Measurements from ENCODE around the gene OR2AG1. TPM values are rescaled to one million over a fixed set of nuclear protein-coding genes. Genes with fewer than 3 reads are reported as not detected.

Gene OR2AG1
- total RNA-seq (not detected), polyA plus RNA-seq (not detected), total RNA-seq (not detected)

GRCh38 chr11:6782720-6783119 lies at the start of gene OR2AG1:
Gene OR2AG1 (plus strand): TSS chr11:6783020. CDS start chr11:6785038, 2,018 bp downstream.
- Histone ChIP-seq H3K36me3 (ENCODE audit: control insufficient read depth in 2 of 3, insufficient read depth in 3 of 3, low read length in 3 of 3) (no peaks in the 10 kb centered on the region), H3K4me1 (ENCODE audit: control insufficient read depth in 2 of 2, insufficient read depth in 2 of 2, low read length in 2 of 2) (no peaks in the 10 kb centered on the region), H3K27me3 (ENCODE audit: control insufficient read depth in 2 of 2, insufficient read depth in 2 of 2, low read length in 2 of 2) (no peaks in the 10 kb centered on the region), H3K4me3 (ENCODE audit: low read length) (no peak within 1 kb of the TSS), H3K27ac (ENCODE audit: low read depth, low read length) (no peak within 1 kb of the TSS), H3K9me3 (ENCODE audit: control insufficient read depth in 2 of 3, low read length in 3 of 3) (no peaks in the 10 kb centered on the region)
- H3K9me3 Mint-ChIP-seq: peaks cover 0 to 1% (median 0%) of the 10 kb centered on the region in 11 donors
- POLR2A ChIA-PET: no interaction called here
- H3K36me3 Mint-ChIP-seq: no peaks in the 10 kb centered on the region
- no peaks in the 10 kb centered on the region for H3K4me1 Mint-ChIP-seq
- CTCF ChIA-PET: interaction anchor here (0.7 kb wide), 1 partner anchor 339 kb away, joined by 3 read pairs; no protein-coding TSS in a partner anchor
- H3K4me3 Mint-ChIP-seq: no peak within 1 kb of the TSS
- intact Hi-C loops (cut with micrococcal nuclease): no loop called here
- DNase-seq (no peak), ATAC-seq (no peak)
- no peak within 1 kb of the TSS for H3K27ac Mint-ChIP-seq
- peaks cover 10 to 45% (median 20%) of the 10 kb centered on the region in 5 donors for H3K27me3 Mint-ChIP-seq

GRCh38 chr11:6733326-6734275 lies 49.2 kb upstream of the OR2AG1 start:
- no peaks in the 10 kb centered on the region for H3K9me3 ChIP-seq (ENCODE audit: control insufficient read depth in 2 of 3, low read length in 3 of 3)
- no peaks in the 10 kb centered on the region for H3K27me3 ChIP-seq (ENCODE audit: control insufficient read depth in 2 of 2, insufficient read depth in 2 of 2, low read length in 2 of 2)
- ATAC-seq: peak; percentile 84
- Mint-ChIP-seq H3K27me3 (no peaks in the 10 kb centered on the region), H3K4me1 (peaks cover 46 to 95% (median 73%) of the 10 kb centered on the region in 7 donors), H3K9me3 (no peaks in the 10 kb centered on the region), H3K36me3 (peaks cover 3 to 52% (median 25%) of the 10 kb centered on the region in 5 donors), H3K4me3 (peak overlapping the region; percentile 19 to 90 (median 71)), H3K27ac (peak overlapping the region in 8 of 9 donors; percentile 65 to 92 (median 84))
- H3K4me3 ChIP-seq (ENCODE audit: low read length): no peak overlapping the region
- H3K36me3 ChIP-seq (ENCODE audit: control insufficient read depth in 2 of 3, insufficient read depth in 3 of 3, low read length in 3 of 3): peaks cover 0 to 17% (median 5%) of the 10 kb centered on the region in 3 experiments
- peak in 7 of 9 donors; percentile 41 to 73 (median 61) for DNase-seq
- H3K4me1 ChIP-seq (ENCODE audit: control insufficient read depth in 2 of 2, insufficient read depth in 2 of 2, low read length in 2 of 2): peaks cover 59 to 63% of the 10 kb centered on the region in 2 donors
- ChIA-PET CTCF (interaction anchor here (0.7 to 17.2 kb wide), 6 partner anchors 10 to 203 kb away, joined by 3 to 425 read pairs (median 4); no protein-coding TSS in a partner anchor), POLR2A (interaction anchor here (0.5 to 10.0 kb wide), 7 partner anchors 12 to 122 kb away, joined by 3 to 76 read pairs (median 4); partner anchors contain the start of gene TAF10)
- intact Hi-C loops (cut with micrococcal nuclease): loop anchor here in 1 of 2 donors (1.0 to 2.0 kb wide), 3 partner anchors 8 to 23 kb away; no protein-coding TSS in a partner anchor
- H3K27ac ChIP-seq (ENCODE audit: low read depth, low read length): peak overlapping the region; percentile 44

- H3K4me1 Mint-ChIP-seq: peaks cover 47 to 95% (median 73%) of the 10 kb centered on the region in 7 donors
- H3K9me3 ChIP-seq (ENCODE audit: control insufficient read depth in 2 of 3, low read length in 3 of 3): no peaks in the 10 kb centered on the region
- DNase-seq (no peak), ATAC-seq (no peak)
- peaks cover 3 to 50% (median 20%) of the 10 kb centered on the region in 5 donors for H3K36me3 Mint-ChIP-seq
- peak overlapping the region in 9 of 10 donors; percentile 7 to 90 (median 67) for H3K4me3 Mint-ChIP-seq
- peak overlapping the region in 8 of 9 donors; percentile 50 to 92 (median 84) for H3K27ac Mint-ChIP-seq
- H3K36me3 ChIP-seq (ENCODE audit: control insufficient read depth in 2 of 3, insufficient read depth in 3 of 3, low read length in 3 of 3): peaks cover 0 to 18% (median 5%) of the 10 kb centered on the region in 3 experiments
- no peaks in the 10 kb centered on the region for H3K9me3 Mint-ChIP-seq
- ChIA-PET CTCF (interaction anchor here (0.8 to 17.2 kb wide), 4 partner anchors 11 to 30 kb away, joined by 3 to 425 read pairs (median 17); no protein-coding TSS in a partner anchor), POLR2A (interaction anchor here (1.0 to 10.0 kb wide), 6 partner anchors 12 to 131 kb away, joined by 3 to 76 read pairs (median 5); partner anchors contain the start of genes ILK, RRP8 and TAF10)
- peak overlapping the region; percentile 44 for H3K27ac ChIP-seq (ENCODE audit: low read depth, low read length)
- H3K27me3 Mint-ChIP-seq: no peaks in the 10 kb centered on the region
- peaks cover 59 to 61% of the 10 kb centered on the region in 2 donors for H3K4me1 ChIP-seq (ENCODE audit: control insufficient read depth in 2 of 2, insufficient read depth in 2 of 2, low read length in 2 of 2)
- no peak overlapping the region for H3K4me3 ChIP-seq (ENCODE audit: low read length)
- no peaks in the 10 kb centered on the region for H3K27me3 ChIP-seq (ENCODE audit: control insufficient read depth in 2 of 2, insufficient read depth in 2 of 2, low read length in 2 of 2)
- intact Hi-C loops (cut with micrococcal nuclease): loop anchor here in 1 of 2 donors (2.0 kb wide), 1 partner anchor 24 kb away; no protein-coding TSS in a partner anchor
These were observed 48.2 kb upstream of the OR2AG1 start for GRCh38 chr11:6734616-6735015.

GRCh38 chr11:6735306-6735705 lies 47.5 kb upstream of the OR2AG1 start:
- no peak for ATAC-seq

GRCh38 chr11:6736495-6737121 lies 46.2 kb upstream of the OR2AG1 start:
- peak overlapping the region in 7 of 9 donors; percentile 82 to 92 (median 86) for H3K27ac Mint-ChIP-seq
- peaks cover 59 to 95% (median 82%) of the 10 kb centered on the region in 7 donors for H3K4me1 Mint-ChIP-seq
- Histone ChIP-seq H3K9me3 (ENCODE audit: control insufficient read depth in 2 of 3, low read length in 3 of 3) (no peaks in the 10 kb centered on the region), H3K27ac (ENCODE audit: low read depth, low read length) (peak overlapping the region; percentile 44), H3K4me3 (ENCODE audit: low read length) (no peak overlapping the region), H3K4me1 (ENCODE audit: control insufficient read depth in 2 of 2, insufficient read depth in 2 of 2, low read length in 2 of 2) (peaks cover 70 to 73% of the 10 kb centered on the region in 2 donors), H3K36me3 (ENCODE audit: control insufficient read depth in 2 of 3, insufficient read depth in 3 of 3, low read length in 3 of 3) (peaks cover 0 to 18% (median 5%) of the 10 kb centered on the region in 3 experiments), H3K27me3 (ENCODE audit: control insufficient read depth in 2 of 2, insufficient read depth in 2 of 2, low read length in 2 of 2) (no peaks in the 10 kb centered on the region)
- ATAC-seq (no peak), DNase-seq (no peak)
- intact Hi-C loops (cut with micrococcal nuclease): no loop called here
- ChIA-PET POLR2A (interaction anchor here (0.6 to 10.0 kb wide), 9 partner anchors 10 to 124 kb away, joined by 3 to 76 read pairs (median 5); partner anchors contain the start of gene MRPL17), CTCF (interaction anchor here (0.6 to 17.2 kb wide), 10 partner anchors 8 to 789 kb away, joined by 3 to 425 read pairs (median 4); partner anchors contain the start of gene ILK)
- no peaks in the 10 kb centered on the region for H3K27me3 Mint-ChIP-seq
- no peaks in the 10 kb centered on the region for H3K9me3 Mint-ChIP-seq
- H3K4me3 Mint-ChIP-seq: peak overlapping the region in 7 of 10 donors; percentile 10 to 90 (median 63)
- peaks cover 7 to 45% (median 24%) of the 10 kb centered on the region in 5 donors for H3K36me3 Mint-ChIP-seq

More at GRCh38 chr11:6735306-6735705, 47.5 kb upstream of the OR2AG1 start:
- intact Hi-C loops (cut with micrococcal nuclease): loop anchor here in 1 of 2 donors (2.0 kb wide), 1 partner anchor 25 kb away; no protein-coding TSS in a partner anchor
- Mint-ChIP-seq H3K36me3 (peaks cover 3 to 47% (median 21%) of the 10 kb centered on the region in 5 donors), H3K4me1 (peaks cover 52 to 95% (median 79%) of the 10 kb centered on the region in 7 donors), H3K9me3 (no peaks in the 10 kb centered on the region), H3K27me3 (no peaks in the 10 kb centered on the region), H3K4me3 (peak overlapping the region; percentile 7 to 90 (median 64)), H3K27ac (peak overlapping the region in 8 of 9 donors; percentile 50 to 92 (median 84))
- peak in 4 of 9 donors; percentile 17 to 29 (median 25) for DNase-seq
- Histone ChIP-seq H3K36me3 (ENCODE audit: control insufficient read depth in 2 of 3, insufficient read depth in 3 of 3, low read length in 3 of 3) (peaks cover 0 to 18% (median 5%) of the 10 kb centered on the region in 3 experiments), H3K27me3 (ENCODE audit: control insufficient read depth in 2 of 2, insufficient read depth in 2 of 2, low read length in 2 of 2) (no peaks in the 10 kb centered on the region), H3K9me3 (ENCODE audit: control insufficient read depth in 2 of 3, low read length in 3 of 3) (no peaks in the 10 kb centered on the region), H3K4me1 (ENCODE audit: control insufficient read depth in 2 of 2, insufficient read depth in 2 of 2, low read length in 2 of 2) (peaks cover 66 to 68% of the 10 kb centered on the region in 2 donors), H3K27ac (ENCODE audit: low read depth, low read length) (peak overlapping the region; percentile 44), H3K4me3 (ENCODE audit: low read length) (no peak overlapping the region)
- CTCF ChIA-PET: interaction anchor here (0.7 to 17.2 kb wide), 7 partner anchors 8 to 142 kb away, joined by 3 to 425 read pairs (median 3); partner anchors contain the start of gene ILK
- POLR2A ChIA-PET: interaction anchor here (1.0 to 10.0 kb wide), 7 partner anchors 11 to 131 kb away, joined by 3 to 76 read pairs (median 8); partner anchors contain the start of genes ILK, RRP8 and TAF10
